GM19452 (cell line): ENCODE measurements around the gene ZNF107.

Experiments
- ATAC-seq: cut with Tn5 transposase; IDR thresholded peaks from one replicate; pipeline ENCODE4 v1.9.1; 2021; ENCODE audit not compliant: unreplicated experiment

The ZNF107 gene

DNA sequence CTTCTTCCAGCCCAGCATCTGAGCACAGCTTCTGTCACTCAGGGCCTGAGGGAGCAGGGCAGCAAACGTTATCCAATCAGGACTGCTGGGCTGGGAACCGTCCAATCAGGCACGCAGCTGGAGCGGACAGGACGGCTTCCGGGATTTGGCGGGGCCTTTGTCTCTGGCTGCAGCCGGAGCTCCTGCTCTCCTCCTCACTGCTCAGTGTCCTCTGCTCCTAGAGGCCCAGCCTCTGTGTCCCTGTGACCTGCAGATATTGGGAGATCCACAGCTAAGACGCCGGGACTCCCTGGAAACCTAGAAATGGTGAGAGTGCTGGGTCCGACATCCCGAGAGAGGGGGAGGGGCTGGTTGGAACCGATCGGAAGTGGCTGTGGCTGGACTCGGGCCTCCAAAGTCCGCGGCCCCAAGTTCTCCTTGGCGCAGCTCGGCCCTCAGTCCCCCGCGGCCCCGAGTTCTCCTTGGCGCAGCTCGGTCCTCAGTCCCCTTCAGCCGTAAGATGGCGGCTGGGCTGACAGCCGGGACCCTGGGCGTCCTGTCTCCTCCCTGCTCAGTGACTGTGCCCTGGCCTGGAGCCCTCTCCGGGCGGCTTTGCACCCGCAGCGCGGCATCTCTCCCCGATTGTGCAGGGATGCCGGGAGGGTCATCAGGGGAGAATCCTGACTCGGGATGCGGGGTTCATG, at the start of gene ZNF107:
TSS of gene ZNF107 (plus strand) at position 154 of the 683 bp plus-strand sequence. CDS start at position 304, 150 bp downstream.
- peak; percentile 97 for ATAC-seq

DNA sequence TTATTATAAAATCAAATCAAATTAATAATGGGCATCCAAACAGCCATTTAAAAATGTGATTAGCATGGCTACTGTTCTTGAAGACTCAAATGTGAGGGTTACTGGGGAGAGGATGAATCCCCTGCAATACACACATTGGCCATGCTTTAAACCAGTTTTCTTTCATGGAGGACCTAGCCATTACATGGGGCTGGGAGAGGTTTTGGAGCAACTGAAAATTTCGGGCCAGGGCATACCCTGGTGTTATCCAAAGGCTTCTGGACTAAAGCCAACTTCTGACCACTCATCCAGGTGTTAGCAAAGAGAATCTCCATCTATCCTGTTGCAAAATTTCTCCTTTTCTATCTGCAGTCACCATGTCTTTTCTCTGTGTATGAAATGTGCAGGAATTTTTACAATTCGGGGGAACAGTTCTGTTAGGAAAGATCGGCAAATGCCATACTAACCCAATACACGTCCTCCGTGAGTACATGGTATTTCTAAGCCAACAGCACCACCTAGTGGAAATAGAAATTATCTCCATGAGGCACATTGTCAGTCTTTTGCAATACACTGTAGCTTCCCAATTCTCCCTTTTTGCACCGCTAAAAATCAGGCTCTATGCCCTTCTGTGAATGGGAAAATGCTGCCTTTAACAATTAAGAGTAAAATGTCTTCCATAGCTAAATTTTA, 47.0 kb upstream of the ZNF107 start:
- ATAC-seq, result no peak

DNA sequence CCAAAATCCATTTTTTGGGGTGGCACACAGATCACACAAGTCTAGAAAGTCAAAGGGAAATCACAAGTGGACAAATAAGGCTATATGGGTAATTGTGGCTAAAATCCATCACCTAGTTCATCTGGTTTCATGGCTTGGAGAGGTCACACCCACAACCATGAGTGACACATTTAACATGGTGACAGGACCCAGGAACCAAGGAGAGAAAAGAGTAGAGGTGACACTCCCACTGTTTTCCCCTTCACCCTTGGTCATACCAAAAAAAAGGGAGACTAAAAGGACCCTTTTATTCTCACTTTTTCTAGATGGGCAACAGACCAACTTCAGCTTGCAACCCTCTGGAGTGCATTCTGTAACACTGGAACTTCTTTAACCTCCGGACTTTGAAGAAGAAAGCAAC, 46.2 kb upstream of the ZNF107 start:
- ATAC-seq, result no peak

DNA sequence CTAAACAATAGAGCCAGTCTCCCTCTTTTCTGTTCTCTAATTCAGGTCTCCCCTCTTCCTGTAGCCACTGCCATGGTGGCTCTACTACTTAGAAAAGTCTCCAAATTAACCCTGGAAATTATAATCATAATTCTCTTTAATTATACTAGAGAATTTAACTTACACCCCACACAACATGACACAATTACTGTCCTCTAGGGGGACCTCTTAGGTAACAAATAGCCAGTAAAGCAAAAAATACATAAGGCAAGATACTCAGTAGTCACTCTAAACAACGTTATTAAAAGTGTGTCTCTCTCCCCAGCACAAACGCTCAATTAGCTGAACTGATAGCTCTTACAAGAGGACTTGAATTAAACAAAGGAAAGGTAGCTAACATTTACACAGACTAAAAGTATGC, 44.3 kb upstream of the ZNF107 start:
- no peak for ATAC-seq

DNA sequence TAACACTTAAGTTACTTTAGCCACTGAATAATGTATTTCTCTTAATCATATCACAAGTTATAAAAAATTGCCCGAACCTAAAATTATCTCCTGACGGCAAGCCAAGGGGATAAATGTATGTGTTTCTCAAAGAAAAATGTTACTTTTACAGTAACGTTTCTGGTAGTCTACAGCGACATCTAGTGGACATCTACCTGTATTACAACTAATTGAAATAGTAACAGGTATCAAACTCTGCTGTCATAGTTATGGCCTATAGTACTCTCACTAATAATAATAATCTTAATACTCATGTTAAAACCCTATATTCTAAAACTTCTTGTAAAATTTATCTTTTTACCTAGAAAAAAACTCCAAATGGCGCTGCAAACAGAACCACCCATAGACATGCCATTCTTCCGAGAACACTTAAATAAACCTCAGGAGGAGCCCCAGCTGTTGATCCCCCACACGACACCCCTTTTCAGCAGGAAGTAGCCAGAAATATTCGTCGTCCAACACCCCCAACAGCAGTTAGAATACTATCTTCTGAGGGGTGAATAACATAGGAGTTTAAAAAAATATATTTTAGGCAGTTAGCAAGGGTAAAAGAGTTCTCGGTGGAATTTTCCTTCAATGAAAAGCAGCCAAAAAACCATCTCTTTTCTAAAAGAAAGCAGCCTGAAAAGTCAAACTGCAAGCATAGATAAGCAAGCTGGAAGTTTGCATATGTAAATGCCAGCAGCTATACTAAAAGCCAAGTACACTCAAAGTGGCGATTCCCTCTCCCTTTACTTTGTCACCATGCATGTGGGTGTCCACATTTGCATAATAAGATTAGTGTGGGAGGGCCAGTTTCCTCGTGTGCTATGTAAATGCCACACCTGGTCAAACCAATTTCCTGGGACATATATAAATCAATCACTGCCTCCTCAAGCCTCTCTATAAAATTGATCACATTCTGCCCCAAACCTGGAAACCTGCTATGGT, 40.5 kb upstream of the ZNF107 start:
- ATAC-seq, result no peak

DNA sequence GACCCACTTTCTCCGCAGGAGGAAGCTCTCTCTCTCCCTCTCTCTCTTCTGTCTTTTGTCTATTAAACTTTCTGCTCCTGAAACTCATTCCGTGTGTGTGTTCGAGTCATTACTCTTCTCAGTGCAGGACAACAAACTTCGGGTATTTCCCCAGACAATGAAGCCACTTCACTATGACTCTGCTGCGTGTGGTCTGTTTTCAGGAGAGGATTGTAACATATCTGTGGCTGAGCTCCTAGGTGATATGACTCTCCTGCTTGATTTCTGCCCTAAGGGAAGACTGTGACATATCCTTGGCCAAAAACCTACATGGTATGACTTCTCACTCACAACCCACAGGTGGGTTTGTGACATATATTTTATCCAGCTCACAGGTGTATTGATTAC, 39.9 kb upstream of the ZNF107 start:
- no peak for ATAC-seq

DNA sequence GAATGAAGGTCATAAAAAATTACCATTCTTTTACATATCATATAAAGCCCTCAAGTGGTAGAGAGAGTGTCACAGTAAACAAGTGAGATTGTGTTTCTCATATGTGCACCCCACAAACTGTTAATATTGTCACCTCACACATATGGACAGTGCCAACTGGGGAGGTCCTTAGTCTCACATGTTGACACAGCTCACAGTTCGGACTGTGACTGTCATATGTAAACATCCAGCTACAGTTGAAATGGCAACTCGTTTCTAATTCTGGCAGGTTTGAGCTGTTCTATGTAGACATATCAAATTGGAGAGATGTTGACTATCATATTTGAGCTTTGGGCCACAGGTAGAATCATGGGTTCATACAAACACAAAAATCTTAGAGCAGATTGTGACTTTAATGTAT, 39.4 kb upstream of the ZNF107 start:
- ATAC-seq, result no peak

DNA sequence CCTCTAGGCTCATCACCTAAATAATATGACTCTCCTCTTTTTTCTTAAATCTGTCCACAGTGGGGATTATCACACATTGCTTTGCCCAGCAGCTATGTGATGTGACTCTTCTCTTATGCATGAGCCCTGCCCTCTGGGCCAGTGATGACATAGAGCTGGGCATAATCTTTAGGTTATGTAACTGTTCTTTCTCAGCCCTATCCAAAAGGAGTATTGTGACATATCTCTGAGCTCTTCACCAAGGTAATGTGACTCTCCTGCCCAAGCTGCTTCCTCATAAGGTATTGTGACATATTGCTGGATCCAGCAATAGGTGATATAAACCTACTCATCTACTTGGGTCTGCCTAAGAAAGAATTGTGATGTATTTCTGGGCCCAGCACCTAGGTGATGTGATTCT, 37.7 kb upstream of the ZNF107 start:
- no peak for ATAC-seq

DNA sequence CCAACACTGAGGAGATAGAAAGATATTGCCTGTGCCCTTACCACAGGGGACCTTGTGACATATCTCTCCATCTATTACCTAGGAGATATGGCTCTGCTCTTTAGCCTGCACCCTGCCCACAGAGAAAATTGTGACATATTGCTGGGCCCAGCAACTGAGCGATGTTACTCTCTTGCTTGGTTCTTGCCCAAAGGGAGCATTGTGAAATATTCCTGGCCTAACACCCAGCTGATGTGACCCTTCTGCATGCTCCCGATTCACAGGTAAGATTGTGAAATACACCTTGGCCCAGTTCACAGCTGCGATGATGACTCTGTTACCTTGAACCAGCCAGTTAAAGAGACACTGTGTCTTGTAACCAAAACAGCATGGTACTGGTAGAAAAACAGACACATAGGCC, 37.2 kb upstream of the ZNF107 start:
- ATAC-seq, result no peak

DNA sequence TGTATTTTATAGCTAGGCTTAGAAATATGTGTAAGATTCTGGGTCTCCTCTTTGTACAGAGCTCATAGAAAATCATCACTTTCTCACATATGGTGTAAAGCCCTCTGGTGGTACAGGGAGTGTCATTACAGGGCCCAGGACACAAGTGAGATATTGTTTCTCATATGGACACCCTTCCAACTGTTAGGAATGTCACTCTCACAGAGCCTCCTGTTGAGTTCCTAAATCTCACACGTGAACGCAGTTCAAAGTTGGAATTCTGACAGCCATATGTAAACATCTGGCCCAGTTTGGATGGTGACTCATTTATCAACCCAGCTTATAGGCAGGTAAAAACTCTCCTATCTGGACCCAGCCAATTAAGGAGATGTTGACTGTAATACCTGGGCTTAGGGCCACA, 35.4 kb upstream of the ZNF107 start:
- ATAC-seq, result no peak

DNA sequence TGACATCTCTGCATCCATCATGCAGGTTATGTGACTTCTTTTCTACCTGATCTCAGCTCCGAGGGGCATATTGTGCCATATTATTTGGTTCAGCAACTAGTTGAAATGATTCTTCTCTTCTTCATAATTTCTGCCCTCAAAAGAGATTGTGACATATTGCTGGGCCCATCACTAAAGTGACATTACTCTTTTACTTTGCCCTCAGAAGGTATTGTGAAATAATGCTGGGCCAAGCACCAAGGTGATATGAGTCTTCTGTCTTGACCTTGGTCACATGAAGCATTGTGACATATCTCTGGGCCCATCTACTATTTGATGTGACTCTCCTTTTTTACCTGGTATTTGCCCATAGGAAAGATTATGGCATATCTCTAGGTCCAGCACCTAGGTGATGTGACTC, 33.9 kb upstream of the ZNF107 start:
- ATAC-seq, result no peak

DNA sequence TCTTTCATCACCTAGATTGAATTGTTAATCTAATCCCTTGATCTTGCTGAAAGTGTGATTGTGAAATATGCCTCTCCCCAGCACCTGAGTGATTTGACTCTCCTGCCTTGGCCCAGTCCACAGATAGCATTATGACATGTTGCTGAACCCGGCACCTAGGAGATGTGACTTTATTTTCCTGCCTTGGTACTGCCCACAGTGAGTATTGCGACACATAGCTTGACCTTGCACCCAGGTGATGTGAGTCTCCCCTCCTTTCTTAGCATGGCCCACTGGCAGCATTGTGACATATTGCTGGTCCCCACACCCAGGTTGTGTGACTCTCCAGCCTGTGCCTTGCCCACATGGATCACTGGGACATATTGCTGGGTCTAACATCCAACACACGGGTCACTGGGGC, 32.5 kb upstream of the ZNF107 start:
- no peak for ATAC-seq

DNA sequence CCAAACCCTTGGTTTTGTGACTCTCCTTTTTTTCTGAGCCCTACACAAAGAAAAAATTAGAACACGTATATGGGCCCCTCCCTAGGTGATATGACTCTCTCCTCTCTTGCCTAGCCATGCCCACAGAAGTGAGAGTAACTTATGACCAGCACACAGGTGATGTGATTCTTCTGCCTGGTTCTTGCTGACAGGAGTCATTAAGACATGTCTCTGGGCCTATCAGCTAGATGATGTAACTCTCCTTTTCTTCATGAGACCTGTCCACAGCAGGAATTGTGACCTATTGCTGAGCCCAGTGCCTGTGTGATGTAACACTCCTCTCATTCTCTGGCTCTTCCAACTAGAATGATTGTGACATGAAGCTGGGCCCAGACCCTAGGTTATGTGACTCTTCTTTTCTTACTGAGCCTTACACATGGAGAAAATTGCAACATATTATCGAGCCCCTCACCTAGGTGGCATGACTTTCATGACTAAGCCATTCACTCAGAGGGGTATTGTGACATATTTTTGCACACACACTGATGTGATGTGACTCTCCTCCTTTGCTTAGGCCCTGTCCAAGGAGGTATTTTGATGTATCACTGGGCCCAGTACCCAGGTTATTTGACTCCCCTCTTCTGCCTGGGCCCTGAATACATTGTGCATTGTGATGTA, 31.4 kb upstream of the ZNF107 start:
- ATAC-seq, result no peak

DNA sequence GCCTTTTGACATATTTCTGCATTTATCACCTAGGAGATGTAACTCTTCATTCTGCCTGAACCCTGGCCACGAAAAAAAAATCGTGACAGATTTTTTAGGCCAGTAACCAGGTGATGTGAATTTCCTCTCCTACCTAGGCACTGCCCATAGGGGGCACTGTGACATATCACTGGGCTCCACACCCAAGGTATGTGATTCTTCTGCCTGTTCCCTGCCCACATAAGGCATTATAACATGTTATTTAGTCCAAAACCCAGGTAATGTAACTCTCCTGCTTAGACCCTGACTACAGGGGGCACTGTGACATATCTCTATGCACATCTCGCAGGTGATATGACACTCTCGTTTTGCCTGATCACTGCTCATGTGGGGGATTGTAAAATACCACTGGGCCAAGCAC, 29.5 kb upstream of the ZNF107 start:
- no peak for ATAC-seq

DNA sequence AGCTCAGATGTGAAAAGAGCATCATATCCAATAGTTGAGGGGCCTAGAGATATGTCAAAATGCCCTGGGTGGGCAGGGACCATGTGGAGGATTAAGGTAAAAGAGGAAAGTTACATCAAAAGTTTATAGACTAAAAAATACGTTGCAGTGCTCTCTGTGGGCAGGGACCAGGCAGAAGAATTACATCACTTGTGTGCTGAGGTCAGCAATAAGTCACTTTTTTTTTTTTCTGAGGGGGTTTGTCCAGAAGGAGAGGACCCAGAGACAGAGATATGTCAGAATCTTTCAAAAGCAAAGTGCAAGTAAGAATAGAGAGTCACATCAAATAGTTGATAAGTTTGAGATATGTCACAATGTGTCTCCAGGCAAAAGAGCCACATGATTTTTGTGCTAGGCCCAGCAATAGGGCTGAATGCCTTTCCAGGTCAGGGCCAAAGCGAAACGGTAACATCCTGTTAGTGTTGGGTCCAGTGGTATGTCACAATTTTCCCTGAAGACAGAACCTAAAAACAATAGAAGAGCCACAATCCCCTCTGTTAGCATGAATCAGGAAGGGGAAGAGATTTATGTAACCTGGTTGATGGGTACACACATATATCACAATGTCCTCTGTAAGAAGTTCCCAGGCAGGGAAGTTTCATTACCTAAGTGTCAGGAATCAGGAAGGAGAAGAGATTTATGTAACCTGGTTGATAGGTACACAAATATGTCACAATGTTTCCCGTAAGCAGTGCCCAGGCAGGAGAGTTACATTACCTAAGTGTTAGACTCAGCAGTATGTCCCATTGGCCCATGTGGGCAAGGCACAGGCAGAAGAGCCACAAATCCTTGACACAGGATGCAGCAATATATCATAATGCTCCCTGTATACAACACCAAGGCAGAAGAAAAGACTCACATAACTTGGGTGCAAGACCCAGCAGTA, 28.1 kb upstream of the ZNF107 start:
- no peak for ATAC-seq

DNA sequence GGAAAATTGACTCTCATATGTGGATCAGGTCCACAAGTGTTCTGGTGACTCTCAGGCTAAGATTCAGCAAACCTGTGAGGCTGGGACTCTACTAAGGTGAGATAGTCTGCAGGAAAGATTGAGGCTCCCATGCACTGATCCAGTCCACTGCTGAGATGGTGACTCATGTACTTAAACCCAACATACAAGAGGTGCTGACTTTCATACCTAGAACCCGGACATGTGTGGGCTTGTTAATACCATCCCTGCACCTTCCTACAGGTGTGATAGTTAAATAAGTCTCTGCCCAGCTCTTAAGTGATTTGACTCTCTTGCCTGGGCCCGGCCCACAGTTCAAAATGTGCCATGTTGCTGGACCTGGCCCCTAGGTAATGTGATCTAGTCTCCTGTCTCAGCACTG, 27.1 kb upstream of the ZNF107 start:
- no peak for ATAC-seq

DNA sequence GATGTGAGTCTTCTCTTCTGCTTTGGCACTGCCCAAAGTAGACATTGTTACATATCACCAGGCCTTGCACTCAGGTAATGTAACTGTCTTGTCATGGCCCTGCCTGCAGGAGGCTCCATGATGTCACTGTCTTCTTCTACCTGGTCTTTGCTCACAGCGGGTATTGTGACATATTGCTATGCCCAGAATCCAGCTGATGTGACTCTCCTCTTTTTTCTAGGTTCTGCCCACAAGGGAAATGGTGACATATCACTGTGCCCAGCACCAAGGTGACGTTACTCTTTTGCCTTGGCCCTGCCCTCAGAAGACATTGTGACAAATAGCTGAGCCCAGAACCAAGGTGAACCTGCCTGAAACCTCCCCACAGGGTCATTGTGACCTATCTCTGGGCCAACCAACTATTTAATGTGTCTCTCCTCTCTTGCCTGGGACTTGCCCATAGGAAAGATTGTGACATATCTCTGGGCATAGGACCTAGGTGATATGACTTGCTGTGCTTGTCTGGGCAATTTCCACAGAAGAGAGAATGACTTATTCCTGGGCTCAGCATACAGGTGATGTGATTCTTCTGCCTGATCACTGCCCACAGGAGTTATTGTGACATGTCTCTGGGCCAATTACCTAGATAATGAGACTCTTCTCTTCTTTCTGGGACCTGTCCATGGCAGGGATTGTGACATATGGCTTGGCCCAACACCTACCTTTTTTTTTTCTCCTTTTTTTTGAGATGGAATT, 26.5 kb upstream of the ZNF107 start:
- ATAC-seq, result no peak

DNA sequence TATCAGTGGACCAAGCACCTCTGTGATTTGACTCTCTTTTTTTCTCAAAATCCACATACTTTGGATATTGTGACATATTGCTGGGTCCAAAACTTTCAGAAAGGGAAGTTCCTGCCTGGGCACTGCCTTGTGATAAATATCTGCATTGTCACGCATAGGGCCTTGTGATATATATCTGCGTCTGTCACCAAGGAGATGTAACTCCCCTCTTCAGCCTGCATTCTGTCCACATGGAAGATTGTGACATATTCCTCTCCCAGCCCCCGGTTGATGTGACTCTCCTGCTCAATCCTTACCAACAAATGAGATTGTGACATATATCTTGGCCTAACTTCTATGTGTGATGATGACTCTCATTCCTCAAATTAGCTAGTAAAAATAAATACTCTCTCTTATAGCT, 25.4 kb upstream of the ZNF107 start:
- no peak for ATAC-seq

DNA sequence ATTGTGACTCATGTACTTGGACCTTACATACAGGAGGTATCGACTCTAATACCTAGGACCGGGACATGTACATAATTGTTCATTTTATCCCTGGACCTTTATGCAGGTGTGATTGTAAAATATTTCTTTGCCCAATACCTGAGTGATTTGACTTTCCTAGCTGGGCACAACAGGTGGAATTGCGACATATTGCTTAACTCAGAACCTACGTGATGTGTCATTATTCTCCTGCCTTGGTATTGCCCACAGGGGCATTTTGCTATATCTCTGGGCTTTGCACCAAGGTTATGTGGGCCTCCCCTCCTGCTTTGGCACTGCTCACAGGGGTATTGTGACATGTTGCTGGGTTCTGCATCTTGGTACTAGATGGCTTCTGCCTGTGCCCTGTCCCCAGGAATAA, 23.9 kb upstream of the ZNF107 start:
- ATAC-seq, result no peak

DNA sequence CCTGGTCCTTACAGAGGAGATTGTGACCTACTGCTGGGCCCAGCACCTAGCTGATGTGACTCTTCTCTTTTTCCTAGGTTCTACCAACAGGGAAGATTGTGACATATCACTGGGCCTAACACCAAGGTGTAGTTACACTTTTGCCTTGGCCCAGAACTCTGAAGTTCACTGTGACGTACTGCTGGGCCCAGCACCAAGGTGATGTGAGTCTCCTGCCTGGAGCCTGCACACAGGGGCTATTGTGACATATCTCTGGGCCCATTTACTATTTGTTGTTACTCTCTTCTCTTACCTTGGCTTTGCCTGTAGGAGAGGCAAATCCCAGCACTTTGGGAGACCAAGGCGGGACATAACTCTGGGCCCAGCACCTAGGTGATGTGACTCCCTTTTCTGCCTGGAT, 23.1 kb upstream of the ZNF107 start:
- no peak for ATAC-seq
